ENCODE data around the gene PAH.

DNA sequence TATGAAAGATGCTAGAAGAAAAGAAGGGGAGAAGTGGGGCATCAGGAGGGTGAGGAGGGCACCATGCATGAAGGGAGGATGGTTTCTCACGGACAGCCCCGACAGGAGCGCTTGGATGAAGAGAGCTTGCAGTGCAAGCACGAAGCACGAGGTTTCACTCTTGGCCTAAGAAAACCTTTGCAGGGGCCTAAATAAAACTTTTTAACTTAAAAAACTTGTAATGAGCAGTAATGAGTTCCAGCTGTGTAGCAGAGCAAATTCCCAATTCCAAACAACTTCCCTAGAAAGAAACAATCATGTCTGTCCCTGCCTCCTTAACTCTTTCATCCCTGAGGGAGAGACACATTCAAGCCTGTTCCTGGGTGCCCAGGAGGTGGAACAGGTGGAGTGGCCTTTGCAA, 119.5 kb downstream of the PAH start:
- TF ChIP-seq POLR2AphosphoS5 (IDR thresholded peaks at IDR 0.05) = no peak
- TF ChIP-seq, protein P1, sequence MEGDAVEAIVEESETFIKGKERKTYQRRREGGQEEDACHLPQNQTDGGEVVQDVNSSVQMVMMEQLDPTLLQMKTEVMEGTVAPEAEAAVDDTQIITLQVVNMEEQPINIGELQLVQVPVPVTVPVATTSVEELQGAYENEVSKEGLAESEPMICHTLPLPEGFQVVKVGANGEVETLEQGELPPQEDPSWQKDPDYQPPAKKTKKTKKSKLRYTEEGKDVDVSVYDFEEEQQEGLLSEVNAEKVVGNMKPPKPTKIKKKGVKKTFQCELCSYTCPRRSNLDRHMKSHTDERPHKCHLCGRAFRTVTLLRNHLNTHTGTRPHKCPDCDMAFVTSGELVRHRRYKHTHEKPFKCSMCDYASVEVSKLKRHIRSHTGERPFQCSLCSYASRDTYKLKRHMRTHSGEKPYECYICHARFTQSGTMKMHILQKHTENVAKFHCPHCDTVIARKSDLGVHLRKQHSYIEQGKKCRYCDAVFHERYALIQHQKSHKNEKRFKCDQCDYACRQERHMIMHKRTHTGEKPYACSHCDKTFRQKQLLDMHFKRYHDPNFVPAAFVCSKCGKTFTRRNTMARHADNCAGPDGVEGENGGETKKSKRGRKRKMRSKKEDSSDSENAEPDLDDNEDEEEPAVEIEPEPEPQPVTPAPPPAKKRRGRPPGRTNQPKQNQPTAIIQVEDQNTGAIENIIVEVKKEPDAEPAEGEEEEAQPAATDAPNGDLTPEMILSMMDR (IDR thresholded peaks at IDR 0.05) = no peak
- TF ChIP-seq POLR2A (IDR thresholded peaks at IDR 0.05; ENCODE audit: low read depth) = no peak

Data from esophagus muscularis mucosa (tissue), 3 donors.